SU-DHL-6 (cell line): ENCODE data around the gene PLEKHA7.

Source experiments
- H2AFZ ChIP-seq: fragments of 200-600 bp; sonication (generic); 2 replicates; pipeline ENCODE4 v1.6.1; 2014; ENCODE audit warnings: low read depth, mild to moderate bottlenecking, moderate library complexity, mixed read lengths, antibody characterized with exemption, low read length; ENCODE audit not compliant: severe bottlenecking
- H3F3A ChIP-seq: fragments of 200-600 bp; shearing (Covaris generic); 2 replicates; pipeline ENCODE4 v1.6.0; 2016; ENCODE audit warnings: antibody characterized with exemption, mild to moderate bottlenecking; ENCODE audit not compliant: insufficient read depth
- H3K27ac ChIP-seq: fragments of 200-600 bp; sonication (generic); 2 replicates; pipeline ENCODE4 v1.5.1; 2016; ENCODE audit warnings: low read depth, mild to moderate bottlenecking, low read length, moderate library complexity, mixed read lengths
- H3K27me3 ChIP-seq: fragments of 200-600 bp; sonication (generic), shearing (Covaris generic); 2 replicates; pipeline ENCODE4 v1.6.0; 2014; ENCODE audit warnings: mild to moderate bottlenecking, low read length
- H3K36me3 ChIP-seq: fragments of 200-600 bp; sonication (generic); 2 replicates; pipeline ENCODE4 v1.6.1; 2014; ENCODE audit warnings: mild to moderate bottlenecking, low read length, mixed read lengths
- H3K4me2 ChIP-seq: fragments of 300-600, 200-600 bp; shearing (Covaris generic), sonication (generic); 2 replicates; pipeline ENCODE4 v1.6.0; 2014; ENCODE audit warnings: low read length, low read depth, mild to moderate bottlenecking; ENCODE audit not compliant: poor library complexity, severe bottlenecking
- H3K4me3 ChIP-seq: fragments of 200-600 bp; sonication (generic); 2 replicates; pipeline ENCODE4 v1.5.1; 2014; ENCODE audit warnings: antibody characterized with exemption, low read length, mild to moderate bottlenecking, mixed read lengths; ENCODE audit not compliant: insufficient read depth, poor library complexity, severe bottlenecking
- H3K79me2 ChIP-seq: fragments of 200-600 bp; sonication (generic); 2 replicates; pipeline ENCODE4 v1.6.1; 2014; ENCODE audit warnings: mild to moderate bottlenecking, low read length, moderate library complexity; ENCODE audit not compliant: insufficient read depth
- H3K9ac ChIP-seq: fragments of 200-600 bp; sonication (generic); 2 replicates; pipeline ENCODE4 v1.7.0; 2014; ENCODE audit warnings: mild to moderate bottlenecking, low read length
- H3K9me2 ChIP-seq: fragments of 200-600 bp; sonication (generic); replicated peaks from 2 replicates; pipeline ENCODE4 v1.6.1; 2014; ENCODE audit warnings: low read length; ENCODE audit not compliant: insufficient read depth
- H3K9me3 ChIP-seq: fragments of 200-600 bp; sonication (generic); 2 replicates; pipeline ENCODE4 v1.6.1; 2014; ENCODE audit warnings: low read length, mixed read lengths; ENCODE audit not compliant: insufficient read depth
- H4K20me1 ChIP-seq: fragments of 200-600 bp; sonication (generic); 2 replicates; pipeline ENCODE4 v1.6.1; 2014; ENCODE audit warnings: low read depth, mild to moderate bottlenecking, antibody characterized with exemption, low read length, moderate library complexity, mixed read lengths
- EZH2phosphoT487 ChIP-seq: fragments of 200-600 bp; sonication (generic), shearing (Covaris generic); conservative IDR thresholded peaks from 2 replicates; pipeline ENCODE4 v1.6.1; 2018; ENCODE audit warnings: mild to moderate bottlenecking, antibody characterized with exemption, low read length, moderate library complexity, mixed read lengths
- TF ChIP-seq, protein P1 (sequence below): fragments of 200-600 bp; sonication (generic); IDR thresholded peaks from one replicate; pipeline ENCODE4 v1.5.1; 2017; ENCODE audit warnings: antibody characterized with exemption, mild to moderate bottlenecking, low read length, moderate library complexity; ENCODE audit not compliant: insufficient read depth, poor library complexity, severe bottlenecking

PLEKHA7 gene

GRCh38 chr11:16917941-16918340 lies 96.3 kb downstream of the PLEKHA7 start:
- Histone ChIP-seq H3K4me3 (no peak overlapping the region), H3K4me2 (no peak overlapping the region)

DNA sequence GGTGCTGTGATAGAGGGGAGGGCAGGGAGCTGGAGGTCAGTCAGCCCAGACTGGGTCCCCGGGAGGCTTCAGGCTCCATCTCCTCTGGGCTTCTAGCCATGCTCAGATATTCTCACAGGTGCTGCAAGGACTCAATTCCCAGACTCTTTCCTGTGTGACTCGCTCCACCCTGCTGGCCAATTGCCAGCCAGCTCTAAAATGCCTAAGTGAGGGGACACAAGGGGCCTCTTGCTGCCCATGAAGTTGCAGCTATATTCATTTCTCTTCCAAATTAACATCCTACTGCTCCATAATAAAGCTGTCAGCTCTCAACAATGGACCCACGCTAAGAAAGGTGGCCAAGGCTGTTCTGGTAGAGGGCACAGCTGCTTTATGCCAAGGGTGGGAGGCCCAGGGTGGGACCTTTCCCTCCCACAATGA lies 101.5 kb downstream of the PLEKHA7 start:
- Histone ChIP-seq H3K36me3 (no peaks in the 10 kb centered on the region), H3F3A (no peaks in the 10 kb centered on the region), H3K9me3 (no peaks in the 10 kb centered on the region), H3K9ac (no peak overlapping the region), H3K9me2 (no peaks in the 10 kb centered on the region), H3K4me3 (no peak overlapping the region), H4K20me1 (no peaks in the 10 kb centered on the region), H2AFZ (no peak overlapping the region), H3K27me3 (no peaks in the 10 kb centered on the region), H3K27ac (no peak overlapping the region), H3K79me2 (no peaks in the 10 kb centered on the region), H3K4me2 (no peak overlapping the region)
- no peak for TF ChIP-seq EZH2phosphoT487
- TF ChIP-seq, protein P1, sequence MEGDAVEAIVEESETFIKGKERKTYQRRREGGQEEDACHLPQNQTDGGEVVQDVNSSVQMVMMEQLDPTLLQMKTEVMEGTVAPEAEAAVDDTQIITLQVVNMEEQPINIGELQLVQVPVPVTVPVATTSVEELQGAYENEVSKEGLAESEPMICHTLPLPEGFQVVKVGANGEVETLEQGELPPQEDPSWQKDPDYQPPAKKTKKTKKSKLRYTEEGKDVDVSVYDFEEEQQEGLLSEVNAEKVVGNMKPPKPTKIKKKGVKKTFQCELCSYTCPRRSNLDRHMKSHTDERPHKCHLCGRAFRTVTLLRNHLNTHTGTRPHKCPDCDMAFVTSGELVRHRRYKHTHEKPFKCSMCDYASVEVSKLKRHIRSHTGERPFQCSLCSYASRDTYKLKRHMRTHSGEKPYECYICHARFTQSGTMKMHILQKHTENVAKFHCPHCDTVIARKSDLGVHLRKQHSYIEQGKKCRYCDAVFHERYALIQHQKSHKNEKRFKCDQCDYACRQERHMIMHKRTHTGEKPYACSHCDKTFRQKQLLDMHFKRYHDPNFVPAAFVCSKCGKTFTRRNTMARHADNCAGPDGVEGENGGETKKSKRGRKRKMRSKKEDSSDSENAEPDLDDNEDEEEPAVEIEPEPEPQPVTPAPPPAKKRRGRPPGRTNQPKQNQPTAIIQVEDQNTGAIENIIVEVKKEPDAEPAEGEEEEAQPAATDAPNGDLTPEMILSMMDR: no peak

More at GRCh38 chr11:16917941-16918340, 96.3 kb downstream of the PLEKHA7 start:
- H3K79me2 ChIP-seq: no peaks in the 10 kb centered on the region
- H3F3A ChIP-seq: no peaks in the 10 kb centered on the region
- TF ChIP-seq, protein P1: no peak
- no peak for TF ChIP-seq EZH2phosphoT487
- no peaks in the 10 kb centered on the region for H3K9me3 ChIP-seq
- H3K36me3 ChIP-seq: no peaks in the 10 kb centered on the region
- no peak overlapping the region for H3K9ac ChIP-seq
- H3K27ac ChIP-seq: no peak overlapping the region
- no peaks in the 10 kb centered on the region for H3K9me2 ChIP-seq
- no peaks in the 10 kb centered on the region for H4K20me1 ChIP-seq
- no peaks in the 10 kb centered on the region for H3K27me3 ChIP-seq
- no peak overlapping the region for H2AFZ ChIP-seq

GRCh38 chr11:16911658-16912057 lies 102.6 kb downstream of the PLEKHA7 start:
- no peaks in the 10 kb centered on the region for H3K9me3 ChIP-seq
- no peak overlapping the region for H3K9ac ChIP-seq
- H3K4me2 ChIP-seq: no peak overlapping the region
- no peaks in the 10 kb centered on the region for H3K36me3 ChIP-seq
- H3K27ac ChIP-seq: no peak overlapping the region
- no peaks in the 10 kb centered on the region for H4K20me1 ChIP-seq
- no peaks in the 10 kb centered on the region for H3K79me2 ChIP-seq
- H3K4me3 ChIP-seq: no peak overlapping the region
- H3K27me3 ChIP-seq: no peaks in the 10 kb centered on the region
- TF ChIP-seq, protein P1: no peak
- TF ChIP-seq EZH2phosphoT487: no peak
- no peaks in the 10 kb centered on the region for H3K9me2 ChIP-seq
- H3F3A ChIP-seq: no peaks in the 10 kb centered on the region
- H2AFZ ChIP-seq: no peak overlapping the region
